Measurements from ENCODE around the gene NDST3. TPM values are rescaled to one million over a fixed set of nuclear protein-coding genes. Genes with fewer than 3 reads are reported as not detected.

The NDST3 gene
- total RNA-seq, 2 experiments from 2014 or later, result not detected

DNA sequence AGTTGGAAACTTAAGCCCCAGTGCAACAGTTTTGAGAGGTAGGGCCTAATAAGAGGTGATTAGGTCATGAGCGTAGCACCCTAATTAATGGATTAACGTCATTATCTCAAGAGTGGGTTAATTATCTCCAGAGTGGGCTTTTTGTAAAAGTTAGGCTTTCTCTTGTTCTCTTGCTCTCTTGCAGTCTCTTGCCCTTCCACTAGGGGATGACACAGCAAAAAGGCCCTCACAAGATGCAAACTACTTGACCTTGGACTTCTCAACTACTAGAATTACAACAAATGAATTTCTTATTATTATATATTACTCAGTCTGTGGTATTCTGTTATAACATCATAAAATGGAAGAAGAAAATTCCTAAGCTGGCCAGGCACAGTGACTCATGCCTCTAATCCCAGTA, 22.1 kb upstream of the NDST3 start:
- no peaks in the 10 kb centered on the region for H3K9me2 ChIP-seq (ENCODE audit: insufficient read depth, low read length)
- H3K79me2 ChIP-seq (ENCODE audit: insufficient read depth, low read depth, low read length), result no peaks in the 10 kb centered on the region
- no TSS peak for BruUV-seq (replicated peaks)
- H2AFZ ChIP-seq (ENCODE audit: low read length), result no peak overlapping the region
- no peak for DNase-seq (ENCODE audit: low spot score)
- intact Hi-C loops (cut with micrococcal nuclease; ENCODE audit: unreplicated experiment), result no loop called here
- CTCF ChIA-PET (ENCODE audit: unreplicated experiment), result no interaction called here
- H3K4me2 ChIP-seq (ENCODE audit: low read length), result no peak overlapping the region
- POLR2A ChIA-PET, result no interaction called here
- H3K27ac ChIP-seq (ENCODE audit: low read depth, low read length, poor library complexity, severe bottlenecking), result no peak overlapping the region
- H3K9me3 ChIP-seq (ENCODE audit: low read length), result no peaks in the 10 kb centered on the region
- H4K20me1 ChIP-seq (ENCODE audit: insufficient read depth, low read length), result no peaks in the 10 kb centered on the region
- TF ChIP-seq, protein P1, sequence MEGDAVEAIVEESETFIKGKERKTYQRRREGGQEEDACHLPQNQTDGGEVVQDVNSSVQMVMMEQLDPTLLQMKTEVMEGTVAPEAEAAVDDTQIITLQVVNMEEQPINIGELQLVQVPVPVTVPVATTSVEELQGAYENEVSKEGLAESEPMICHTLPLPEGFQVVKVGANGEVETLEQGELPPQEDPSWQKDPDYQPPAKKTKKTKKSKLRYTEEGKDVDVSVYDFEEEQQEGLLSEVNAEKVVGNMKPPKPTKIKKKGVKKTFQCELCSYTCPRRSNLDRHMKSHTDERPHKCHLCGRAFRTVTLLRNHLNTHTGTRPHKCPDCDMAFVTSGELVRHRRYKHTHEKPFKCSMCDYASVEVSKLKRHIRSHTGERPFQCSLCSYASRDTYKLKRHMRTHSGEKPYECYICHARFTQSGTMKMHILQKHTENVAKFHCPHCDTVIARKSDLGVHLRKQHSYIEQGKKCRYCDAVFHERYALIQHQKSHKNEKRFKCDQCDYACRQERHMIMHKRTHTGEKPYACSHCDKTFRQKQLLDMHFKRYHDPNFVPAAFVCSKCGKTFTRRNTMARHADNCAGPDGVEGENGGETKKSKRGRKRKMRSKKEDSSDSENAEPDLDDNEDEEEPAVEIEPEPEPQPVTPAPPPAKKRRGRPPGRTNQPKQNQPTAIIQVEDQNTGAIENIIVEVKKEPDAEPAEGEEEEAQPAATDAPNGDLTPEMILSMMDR (conservative IDR thresholded peaks at IDR 0.05; ENCODE audit: low read length), result 0 out of 2 replicates have a peak, but pooled peaks have one; percentile 29
- TF ChIP-seq EZH2phosphoT487 (IDR thresholded peaks at IDR 0.05; ENCODE audit: borderline replicate concordance, low read depth, low read length), result no peak
- H3K4me3 ChIP-seq (ENCODE audit: low read depth, low read length, poor library complexity, severe bottlenecking), result no peak overlapping the region
- no peaks in the 10 kb centered on the region for H3K4me1 ChIP-seq (ENCODE audit: insufficient read depth, low read length, poor library complexity, severe bottlenecking)
- H3K36me3 ChIP-seq (ENCODE audit: insufficient read depth, low read length), result no peaks in the 10 kb centered on the region

DNA sequence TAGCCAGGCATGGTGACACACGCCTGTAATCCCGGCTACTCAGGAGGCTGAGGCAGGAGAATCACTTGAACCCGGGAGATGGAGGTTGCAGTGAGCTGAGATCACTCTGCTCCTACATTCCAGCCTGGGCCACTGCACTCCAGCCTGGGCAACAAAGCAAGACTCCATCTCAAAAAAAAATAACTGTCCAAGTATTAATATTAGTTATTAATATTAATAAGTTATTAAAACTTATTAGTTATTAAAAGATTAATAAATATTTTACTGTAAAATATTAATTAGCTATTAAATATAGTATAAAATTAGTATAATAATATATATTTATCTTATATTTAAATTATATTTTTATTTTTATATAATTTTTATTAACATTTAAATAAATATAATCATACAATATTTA, 19.5 kb upstream of the NDST3 start:
- no peak overlapping the region for H3K4me2 ChIP-seq (ENCODE audit: low read length)
- no peaks in the 10 kb centered on the region for H3K9me2 ChIP-seq (ENCODE audit: insufficient read depth, low read length)
- intact Hi-C loops (cut with micrococcal nuclease; ENCODE audit: unreplicated experiment), result no loop called here
- ChIA-PET CTCF (ENCODE audit: unreplicated experiment) (no interaction called here), POLR2A (interaction anchor here (0.7 to 1.6 kb wide), 2 partner anchors 10 to 15 kb away, joined by 3 to 4 read pairs; no protein-coding TSS in a partner anchor)
- no peaks in the 10 kb centered on the region for H3K4me1 ChIP-seq (ENCODE audit: insufficient read depth, low read length, poor library complexity, severe bottlenecking)
- no peak for TF ChIP-seq EZH2phosphoT487 (IDR thresholded peaks at IDR 0.05; ENCODE audit: borderline replicate concordance, low read depth, low read length)
- TF ChIP-seq, protein P1 (conservative IDR thresholded peaks at IDR 0.05; ENCODE audit: low read length), result no peak
- no peaks in the 10 kb centered on the region for H3K9me3 ChIP-seq (ENCODE audit: low read length)
- no peak overlapping the region for H2AFZ ChIP-seq (ENCODE audit: low read length)
- BruUV-seq (replicated peaks), result no TSS peak
- H4K20me1 ChIP-seq (ENCODE audit: insufficient read depth, low read length), result no peaks in the 10 kb centered on the region
- H3K4me3 ChIP-seq (ENCODE audit: low read depth, low read length, poor library complexity, severe bottlenecking), result no peak overlapping the region
- no peak overlapping the region for H3K27ac ChIP-seq (ENCODE audit: low read depth, low read length, poor library complexity, severe bottlenecking)
- no peaks in the 10 kb centered on the region for H3K79me2 ChIP-seq (ENCODE audit: insufficient read depth, low read depth, low read length)
- no peaks in the 10 kb centered on the region for H3K36me3 ChIP-seq (ENCODE audit: insufficient read depth, low read length)
- no peak for DNase-seq (ENCODE audit: low spot score)

DNA sequence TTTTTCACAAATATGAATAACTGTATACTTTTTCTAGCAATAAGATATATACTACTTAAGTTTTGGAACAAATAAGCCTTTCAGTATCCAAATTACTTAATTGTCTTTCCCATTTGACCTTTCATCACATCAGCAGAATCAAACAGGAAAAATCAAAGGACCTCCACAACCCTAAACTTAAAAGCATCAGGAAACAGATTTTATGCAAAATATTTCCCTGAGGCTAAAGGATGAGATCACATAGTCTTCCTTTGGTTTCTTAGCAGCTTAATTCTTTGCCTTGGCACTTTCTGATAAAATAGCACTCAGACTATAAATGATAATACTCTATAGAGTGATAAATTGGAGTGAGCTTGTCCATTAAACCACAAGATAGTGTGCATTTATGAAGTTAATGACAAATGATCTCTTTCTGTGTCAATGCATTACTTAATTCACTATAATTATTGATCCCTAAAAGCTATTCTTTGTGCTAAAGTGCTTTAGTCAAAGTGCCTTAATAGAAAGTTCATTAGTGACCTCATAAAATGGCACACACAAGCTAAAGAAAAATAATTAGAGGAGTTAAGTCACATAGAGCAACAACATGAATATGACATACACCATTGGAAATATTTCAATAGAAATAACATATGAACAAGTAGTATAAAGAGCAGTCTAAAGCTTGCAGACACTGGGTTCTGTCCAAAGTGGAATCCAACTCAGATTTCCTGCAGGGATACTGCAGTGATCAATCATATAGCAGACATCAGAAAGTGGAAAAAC, 15.7 kb upstream of the NDST3 start:
- Histone ChIP-seq H3K4me2 (ENCODE audit: low read length) (no peak overlapping the region), H2AFZ (ENCODE audit: low read length) (no peak overlapping the region), H3K9me2 (ENCODE audit: insufficient read depth, low read length) (no peaks in the 10 kb centered on the region), H3K36me3 (ENCODE audit: insufficient read depth, low read length) (no peaks in the 10 kb centered on the region), H4K20me1 (ENCODE audit: insufficient read depth, low read length) (no peaks in the 10 kb centered on the region), H3K4me1 (ENCODE audit: insufficient read depth, low read length, poor library complexity, severe bottlenecking) (no peaks in the 10 kb centered on the region), H3K4me3 (ENCODE audit: low read depth, low read length, poor library complexity, severe bottlenecking) (no peak overlapping the region), H3K27ac (ENCODE audit: low read depth, low read length, poor library complexity, severe bottlenecking) (no peak overlapping the region), H3K79me2 (ENCODE audit: insufficient read depth, low read depth, low read length) (no peaks in the 10 kb centered on the region), H3K9me3 (ENCODE audit: low read length) (no peaks in the 10 kb centered on the region)
- intact Hi-C loops (cut with micrococcal nuclease; ENCODE audit: unreplicated experiment), result no loop called here
- CTCF ChIA-PET (ENCODE audit: unreplicated experiment), result no interaction called here
- BruUV-seq (replicated peaks), result no TSS peak
- no peak for DNase-seq (ENCODE audit: low spot score)
- POLR2A ChIA-PET, result interaction anchor here (2.4 kb wide), 1 partner anchor 11 kb away, joined by 7 read pairs; no protein-coding TSS in a partner anchor
- TF ChIP-seq, protein P1 (conservative IDR thresholded peaks at IDR 0.05; ENCODE audit: low read length), result no peak
- no peak for TF ChIP-seq EZH2phosphoT487 (IDR thresholded peaks at IDR 0.05; ENCODE audit: borderline replicate concordance, low read depth, low read length)

All from OCI-LY7 (cell line).